Measurements from ENCODE around the gene TSPAN5. TPM values are rescaled to one million over a fixed set of nuclear protein-coding genes. Genes with fewer than 3 reads are reported as not detected.

TSPAN5 gene
- total and polyA plus RNA-seq, 2 experiments from 2014 or later: 22.4 to 35.9 TPM

DNA sequence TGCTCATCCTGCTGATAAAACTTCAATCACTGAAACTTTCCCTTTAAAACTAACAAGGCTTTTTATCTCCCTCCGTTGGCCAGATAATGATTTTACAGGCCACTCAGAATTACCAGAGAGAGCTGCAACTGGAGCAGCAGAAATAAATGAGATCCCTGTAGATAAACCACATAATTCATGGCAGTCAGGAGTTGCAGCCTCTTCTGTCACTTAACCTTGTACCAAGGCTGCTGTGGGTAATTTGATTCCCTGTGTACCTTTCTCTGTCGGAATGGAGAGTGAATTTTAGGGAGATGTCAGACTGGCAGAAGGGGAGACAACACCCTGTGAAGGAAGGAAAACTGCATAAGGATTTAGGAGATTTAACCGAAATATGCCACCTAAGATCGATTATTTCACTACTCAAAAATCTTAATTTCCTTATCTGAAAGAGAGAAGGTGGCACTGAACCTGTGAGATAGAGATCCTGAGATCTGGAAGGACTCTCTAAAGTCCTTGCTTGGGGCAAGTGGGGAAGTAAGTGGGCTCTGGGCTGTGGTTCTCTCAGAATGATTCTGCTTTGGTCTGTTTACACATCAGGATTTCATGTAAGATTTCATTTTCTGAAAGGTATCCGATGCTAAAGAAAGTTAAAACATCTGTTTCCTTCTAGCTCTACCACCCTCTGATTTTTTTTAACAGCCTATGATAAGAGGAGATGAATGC lies 14.3 kb upstream of the TSPAN5 start:
- peak overlapping the region; percentile 33 for H3K4me2 ChIP-seq
- no peak overlapping the region for H3K27ac ChIP-seq

DNA sequence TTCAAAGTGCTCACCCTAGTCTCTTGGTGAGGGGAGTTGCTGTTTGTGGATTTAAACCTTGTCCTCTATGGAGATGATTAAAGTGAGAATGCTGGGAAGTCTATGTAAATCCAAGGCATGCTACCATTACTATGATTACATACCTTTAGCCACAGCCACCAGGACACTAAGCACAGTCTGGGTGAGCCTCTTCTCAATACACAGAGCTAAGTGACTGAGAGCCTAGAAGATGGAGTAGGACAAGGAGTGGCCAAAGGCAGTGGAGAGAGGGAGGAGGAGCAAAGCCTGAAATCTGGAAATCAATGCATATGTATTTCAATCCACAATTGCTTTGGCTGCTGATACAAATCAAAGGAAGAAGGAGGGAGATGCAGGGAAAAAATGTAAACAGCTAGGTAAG lies 12.7 kb upstream of the TSPAN5 start:
- no peak overlapping the region for H3K27ac ChIP-seq
- H4K20me1 ChIP-seq (ENCODE audit: insufficient read depth, poor library complexity, severe bottlenecking): no peaks in the 10 kb centered on the region
- no peak for DNase-seq (ENCODE audit: low spot score)
- no peaks in the 10 kb centered on the region for H3K9me3 ChIP-seq (ENCODE audit: low read depth)
- no peaks in the 10 kb centered on the region for H3K79me2 ChIP-seq
- H3K27me3 ChIP-seq: no peaks in the 10 kb centered on the region
- no peak overlapping the region for H3K4me2 ChIP-seq
- no peaks in the 10 kb centered on the region for H3K36me3 ChIP-seq (replicated peaks; ENCODE audit: insufficient read depth, low read depth)
- H3K4me1 ChIP-seq (ENCODE audit: insufficient read depth): peaks cover 6% of the 10 kb centered on the region
- H3K4me3 ChIP-seq: no peak overlapping the region
- H3K9me2 ChIP-seq (replicated peaks; ENCODE audit: insufficient read depth): no peaks in the 10 kb centered on the region
- H2AFZ ChIP-seq: no peak overlapping the region
- TF ChIP-seq EZH2 (IDR thresholded peaks at IDR 0.05; ENCODE audit: borderline replicate concordance) (no peak), EZH2phosphoT487 (IDR thresholded peaks at IDR 0.05; ENCODE audit: low read depth, severe bottlenecking, unreplicated experiment) (no peak)
- TF ChIP-seq, protein P1, sequence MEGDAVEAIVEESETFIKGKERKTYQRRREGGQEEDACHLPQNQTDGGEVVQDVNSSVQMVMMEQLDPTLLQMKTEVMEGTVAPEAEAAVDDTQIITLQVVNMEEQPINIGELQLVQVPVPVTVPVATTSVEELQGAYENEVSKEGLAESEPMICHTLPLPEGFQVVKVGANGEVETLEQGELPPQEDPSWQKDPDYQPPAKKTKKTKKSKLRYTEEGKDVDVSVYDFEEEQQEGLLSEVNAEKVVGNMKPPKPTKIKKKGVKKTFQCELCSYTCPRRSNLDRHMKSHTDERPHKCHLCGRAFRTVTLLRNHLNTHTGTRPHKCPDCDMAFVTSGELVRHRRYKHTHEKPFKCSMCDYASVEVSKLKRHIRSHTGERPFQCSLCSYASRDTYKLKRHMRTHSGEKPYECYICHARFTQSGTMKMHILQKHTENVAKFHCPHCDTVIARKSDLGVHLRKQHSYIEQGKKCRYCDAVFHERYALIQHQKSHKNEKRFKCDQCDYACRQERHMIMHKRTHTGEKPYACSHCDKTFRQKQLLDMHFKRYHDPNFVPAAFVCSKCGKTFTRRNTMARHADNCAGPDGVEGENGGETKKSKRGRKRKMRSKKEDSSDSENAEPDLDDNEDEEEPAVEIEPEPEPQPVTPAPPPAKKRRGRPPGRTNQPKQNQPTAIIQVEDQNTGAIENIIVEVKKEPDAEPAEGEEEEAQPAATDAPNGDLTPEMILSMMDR (IDR thresholded peaks at IDR 0.05; ENCODE audit: poor library complexity): no peak

More for the DNA sequence above, 14.3 kb upstream of the TSPAN5 start:
- TF ChIP-seq, protein P1 (IDR thresholded peaks at IDR 0.05; ENCODE audit: poor library complexity): no peak
- no peak for TF ChIP-seq EZH2 (IDR thresholded peaks at IDR 0.05; ENCODE audit: borderline replicate concordance)
- no peak for TF ChIP-seq EZH2phosphoT487 (IDR thresholded peaks at IDR 0.05; ENCODE audit: low read depth, severe bottlenecking, unreplicated experiment)
- 19% methylated on average over 5 of the region's 5 CpGs for WGBS (ENCODE audit: low lambda C conversion rate, missing lambda C conversion rate)
- H3K9me2 ChIP-seq (replicated peaks; ENCODE audit: insufficient read depth): no peaks in the 10 kb centered on the region
- H3K79me2 ChIP-seq: no peaks in the 10 kb centered on the region
- H3K4me3 ChIP-seq: no peak overlapping the region
- H3K9me3 ChIP-seq (ENCODE audit: low read depth): no peaks in the 10 kb centered on the region
- no peaks in the 10 kb centered on the region for H3K36me3 ChIP-seq (replicated peaks; ENCODE audit: insufficient read depth, low read depth)
- no peak for DNase-seq (ENCODE audit: low spot score)
- H2AFZ ChIP-seq: peak overlapping the region; percentile 19
- H3K4me1 ChIP-seq (ENCODE audit: insufficient read depth): peaks cover 6% of the 10 kb centered on the region
- H3K27me3 ChIP-seq: no peaks in the 10 kb centered on the region
- no peaks in the 10 kb centered on the region for H4K20me1 ChIP-seq (ENCODE audit: insufficient read depth, poor library complexity, severe bottlenecking)

DNA sequence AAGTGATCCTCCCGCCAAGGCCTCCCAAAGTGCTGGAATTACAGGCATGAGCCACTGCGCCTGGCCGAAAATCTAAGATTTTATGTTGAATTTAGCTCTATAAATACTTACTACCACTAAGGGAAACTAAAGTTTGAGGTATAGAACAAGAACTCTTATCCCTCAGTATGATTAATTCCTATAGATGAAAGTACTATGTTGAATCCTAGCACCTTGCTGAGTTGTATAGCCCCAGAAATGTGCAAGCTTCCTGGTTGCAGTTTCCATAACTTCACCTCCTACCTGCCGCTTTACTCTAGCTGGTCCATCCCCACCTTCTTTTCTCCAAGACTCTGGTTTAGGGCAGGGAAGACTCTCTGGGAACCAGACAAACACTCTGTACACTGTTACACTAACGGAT lies 11.8 kb upstream of the TSPAN5 start:
- Histone ChIP-seq H3K4me2 (no peak overlapping the region), H3K9me2 (replicated peaks; ENCODE audit: insufficient read depth) (no peaks in the 10 kb centered on the region), H3K4me1 (ENCODE audit: insufficient read depth) (peaks cover 6% of the 10 kb centered on the region), H3K27me3 (no peaks in the 10 kb centered on the region), H2AFZ (no peak overlapping the region), H3K4me3 (no peak overlapping the region), H3K9me3 (ENCODE audit: low read depth) (no peaks in the 10 kb centered on the region), H3K79me2 (no peaks in the 10 kb centered on the region), H3K27ac (no peak overlapping the region), H3K36me3 (replicated peaks; ENCODE audit: insufficient read depth, low read depth) (no peaks in the 10 kb centered on the region), H4K20me1 (ENCODE audit: insufficient read depth, poor library complexity, severe bottlenecking) (no peaks in the 10 kb centered on the region)
- WGBS (ENCODE audit: low lambda C conversion rate, missing lambda C conversion rate): 98% methylated on average over 5 of the region's 5 CpGs
- TF ChIP-seq, protein P1 (IDR thresholded peaks at IDR 0.05; ENCODE audit: poor library complexity): no peak
- no peak for TF ChIP-seq EZH2 (IDR thresholded peaks at IDR 0.05; ENCODE audit: borderline replicate concordance)
- TF ChIP-seq EZH2phosphoT487 (IDR thresholded peaks at IDR 0.05; ENCODE audit: low read depth, severe bottlenecking, unreplicated experiment): no peak
- DNase-seq (ENCODE audit: low spot score): no peak

Measured in hepatocyte (in vitro differentiated cells).